ENCODE measurements around the gene NFU1. TPM values are rescaled to one million over a fixed set of nuclear protein-coding genes. Genes with fewer than 3 reads are reported as not detected.

Gene NFU1
- total and polyA plus RNA-seq, 9 of the 15 experiments (the other 6 are each of a cell fraction or from before 2014, with no cell fraction given) = 33.3 to 61.8 (median 53.7) TPM

DNA sequence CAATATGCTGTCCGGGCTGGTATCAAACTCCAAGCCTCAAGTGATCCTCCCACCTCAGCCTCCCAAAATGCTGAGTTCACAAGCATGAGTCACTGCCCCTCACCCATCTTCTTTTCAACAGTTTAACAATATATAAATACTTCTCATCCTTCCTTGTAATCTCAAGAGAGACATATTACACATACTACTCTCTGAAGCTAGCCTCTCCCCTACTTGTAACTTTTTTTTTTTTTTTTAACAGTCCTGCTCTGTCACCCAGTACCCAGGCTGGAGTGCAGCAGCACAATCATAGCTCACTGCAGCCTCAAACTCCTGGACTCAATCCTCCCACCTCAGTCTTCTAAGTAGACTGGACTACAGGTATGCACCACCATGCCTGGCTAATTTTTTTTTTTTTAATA, 55.9 kb downstream of the NFU1 start (continued):
- TF ChIP-seq SFPQ (IDR thresholded peaks at IDR 0.05; ENCODE audit: low read depth, low read length) = no peak
- TF ChIP-seq IFI16 (CRISPR knock-in tag; IDR thresholded peaks at IDR 0.05) = no peak
- TF ChIP-seq RBBP5 (IDR thresholded peaks at IDR 0.05; ENCODE audit: borderline replicate concordance, insufficient read depth, low read length, poor library complexity, severe bottlenecking) = no peak
- no peak for TF ChIP-seq PRPF4 (IDR thresholded peaks at IDR 0.05; ENCODE audit: insufficient read depth, low read depth, low read length, poor library complexity, severe bottlenecking)
- peak; percentile 72 for TF ChIP-seq MAFF (IDR thresholded peaks at IDR 0.05; ENCODE audit: low read length)
- TF ChIP-seq, protein P1, sequence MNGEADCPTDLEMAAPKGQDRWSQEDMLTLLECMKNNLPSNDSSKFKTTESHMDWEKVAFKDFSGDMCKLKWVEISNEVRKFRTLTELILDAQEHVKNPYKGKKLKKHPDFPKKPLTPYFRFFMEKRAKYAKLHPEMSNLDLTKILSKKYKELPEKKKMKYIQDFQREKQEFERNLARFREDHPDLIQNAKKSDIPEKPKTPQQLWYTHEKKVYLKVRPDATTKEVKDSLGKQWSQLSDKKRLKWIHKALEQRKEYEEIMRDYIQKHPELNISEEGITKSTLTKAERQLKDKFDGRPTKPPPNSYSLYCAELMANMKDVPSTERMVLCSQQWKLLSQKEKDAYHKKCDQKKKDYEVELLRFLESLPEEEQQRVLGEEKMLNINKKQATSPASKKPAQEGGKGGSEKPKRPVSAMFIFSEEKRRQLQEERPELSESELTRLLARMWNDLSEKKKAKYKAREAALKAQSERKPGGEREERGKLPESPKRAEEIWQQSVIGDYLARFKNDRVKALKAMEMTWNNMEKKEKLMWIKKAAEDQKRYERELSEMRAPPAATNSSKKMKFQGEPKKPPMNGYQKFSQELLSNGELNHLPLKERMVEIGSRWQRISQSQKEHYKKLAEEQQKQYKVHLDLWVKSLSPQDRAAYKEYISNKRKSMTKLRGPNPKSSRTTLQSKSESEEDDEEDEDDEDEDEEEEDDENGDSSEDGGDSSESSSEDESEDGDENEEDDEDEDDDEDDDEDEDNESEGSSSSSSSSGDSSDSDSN (IDR thresholded peaks at IDR 0.05; ENCODE audit: borderline replicate concordance in 1 of 2, low read depth in 2 of 2, low read length in 2 of 2) = no peak
- TF ChIP-seq SMARCE1 (IDR thresholded peaks at IDR 0.05) = peak; percentile 93
- no peak for TF ChIP-seq ELF1 (tag; IDR thresholded peaks at IDR 0.05)
- TF ChIP-seq FOS (IDR thresholded peaks at IDR 0.05; ENCODE audit: extremely low read depth, insufficient read length) = peak; percentile 68
- TF ChIP-seq CBX3 (IDR thresholded peaks at IDR 0.05; ENCODE audit: borderline replicate concordance in 1 of 2, low read length in 2 of 2) = peak in 1 of 2 experiments; percentile 33; a peak in 1 of 3 replicates
- TF ChIP-seq ZNF224 (CRISPR knock-in tag; IDR thresholded peaks at IDR 0.05) = no peak
- TF ChIP-seq VEZF1 (CRISPR knock-in tag; IDR thresholded peaks at IDR 0.05) = no peak
- TF ChIP-seq EP300 (IDR thresholded peaks at IDR 0.05; ENCODE audit: low read length) = peak; percentile 77; the same call in 1 of the 2 replicates
- no peak for TF ChIP-seq FIP1L1 (IDR thresholded peaks at IDR 0.05; ENCODE audit: low read depth, low read length, poor library complexity, severe bottlenecking)
- no peak for TF ChIP-seq POU5F1 (IDR thresholded peaks at IDR 0.05; ENCODE audit: borderline replicate concordance, low read depth, low read length, partially characterized antibody)
- TF ChIP-seq ESRRB (CRISPR knock-in tag; IDR thresholded peaks at IDR 0.05; ENCODE audit: borderline replicate concordance) = no peak
- peak in 1 of 2 experiments; percentile 53; a peak in 1 of 4 replicates for TF ChIP-seq RCOR1 (IDR thresholded peaks at IDR 0.05; ENCODE audit: borderline replicate concordance in 1 of 2, low read depth in 2 of 2, low read length in 2 of 2)
- no peak for TF ChIP-seq PTRF (tag; IDR thresholded peaks at IDR 0.05)
- no peak for TF ChIP-seq NCOA4 (IDR thresholded peaks at IDR 0.05; ENCODE audit: partially characterized antibody)
- TF ChIP-seq TCF7L2 (IDR thresholded peaks at IDR 0.05; ENCODE audit: low read depth, low read length) = no peak

Measured in K562 (cell line).